Loucy (cell line): Measurements from ENCODE around the gene CASP7.

Experiments
- CTCF ChIP-seq: fragments of 200-600 bp; sonication (generic); conservative IDR thresholded peaks from 2 replicates; pipeline ENCODE4 v1.5.1; 2014; ENCODE audit warnings: mild to moderate bottlenecking, antibody characterized with exemption, low read length
- EZH2phosphoT487 ChIP-seq: fragments of 200-600 bp; IDR thresholded peaks from 2 replicates; pipeline ENCODE4 v1.6.1; 2018; ENCODE audit warnings: antibody characterized with exemption, mild to moderate bottlenecking, moderate library complexity, borderline replicate concordance

GRCh38 chr10:113661332-113661731 lies 18.4 kb upstream of the CASP7 start:
- TF ChIP-seq CTCF (no peak), EZH2phosphoT487 (no peak)
